GM18505 (cell line): ENCODE measurements around the gene PCYT2.
A peak's percentile ranks its signal among the peaks of the same experiment; 100 is the strongest.
"Not testable (repeated sequence)": the region's sequence is repeated elsewhere in the genome, so short reads cannot be mapped to it uniquely, and the experiment has no call there.

ENCODE experiments used
- ATAC-seq: cut with Tn5 transposase; IDR thresholded peaks from one replicate; pipeline ENCODE4 v1.9.1; 2021; ENCODE audit not compliant: unreplicated experiment
- POLR2A ChIP-seq: IDR thresholded peaks from 4 replicates; pipeline ENCODE4 v1.6.1; 2011; ENCODE audit warnings: borderline replicate concordance; ENCODE audit not compliant: insufficient read depth, insufficient read length; ENCODE audit errors: extremely low read depth

PCYT2 gene

GRCh38 chr17:81911277-81911961, at the start of gene PCYT2:
Gene PCYT2 (minus strand): TSS chr17:81911399. CDS start chr17:81911355, 44 bp downstream.
- ATAC-seq: peak; percentile 60
- peak; percentile 42 for TF ChIP-seq POLR2A

GRCh38 chr17:81960130-81960958, 49.1 kb upstream of the PCYT2 start:
- no peak for ATAC-seq
- no peak for TF ChIP-seq POLR2A

DNA sequence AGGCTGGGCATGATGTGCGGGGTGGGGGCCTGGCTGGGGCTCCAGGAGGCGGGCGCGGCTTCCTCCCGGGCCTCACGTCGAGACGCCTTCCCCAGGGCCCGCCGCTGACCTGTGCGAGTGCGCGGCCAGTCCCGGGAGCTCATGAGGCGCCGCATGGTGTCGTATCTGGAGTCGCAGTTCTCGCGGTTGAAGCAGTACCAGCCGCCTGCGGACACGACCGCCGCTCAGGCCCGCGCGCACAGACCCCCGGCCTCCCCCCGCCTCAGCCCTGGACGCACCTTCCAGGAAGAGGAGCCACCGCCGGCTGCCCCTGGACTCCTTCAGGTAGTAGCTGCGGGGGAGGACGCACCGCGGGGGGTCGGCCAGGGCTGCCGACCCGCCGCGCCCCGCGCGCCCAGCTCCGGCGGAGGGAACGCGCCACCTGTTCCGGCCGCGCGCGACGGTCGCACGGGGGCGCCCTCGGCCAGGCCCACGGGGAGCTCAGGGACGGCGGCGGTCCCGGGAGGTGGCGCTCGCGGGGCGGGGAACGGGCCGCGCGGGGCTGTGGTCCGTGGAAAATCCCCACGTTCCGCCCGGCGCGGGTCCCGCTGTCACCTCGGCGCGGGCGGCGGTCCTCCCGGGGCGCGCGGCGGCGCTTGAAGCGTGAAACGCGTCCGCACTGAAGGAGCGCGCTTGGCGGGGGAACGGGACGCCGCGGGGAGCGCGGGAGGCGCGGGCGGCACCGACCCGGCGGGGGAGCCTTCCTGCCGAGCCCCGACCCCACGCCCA, 48.3 kb upstream of the PCYT2 start:
- ATAC-seq: peak; percentile 53
- TF ChIP-seq POLR2A: no peak

GRCh38 chr17:81958633-81959342, 47.6 kb upstream of the PCYT2 start:
- no peak for TF ChIP-seq POLR2A
- ATAC-seq: no peak

DNA sequence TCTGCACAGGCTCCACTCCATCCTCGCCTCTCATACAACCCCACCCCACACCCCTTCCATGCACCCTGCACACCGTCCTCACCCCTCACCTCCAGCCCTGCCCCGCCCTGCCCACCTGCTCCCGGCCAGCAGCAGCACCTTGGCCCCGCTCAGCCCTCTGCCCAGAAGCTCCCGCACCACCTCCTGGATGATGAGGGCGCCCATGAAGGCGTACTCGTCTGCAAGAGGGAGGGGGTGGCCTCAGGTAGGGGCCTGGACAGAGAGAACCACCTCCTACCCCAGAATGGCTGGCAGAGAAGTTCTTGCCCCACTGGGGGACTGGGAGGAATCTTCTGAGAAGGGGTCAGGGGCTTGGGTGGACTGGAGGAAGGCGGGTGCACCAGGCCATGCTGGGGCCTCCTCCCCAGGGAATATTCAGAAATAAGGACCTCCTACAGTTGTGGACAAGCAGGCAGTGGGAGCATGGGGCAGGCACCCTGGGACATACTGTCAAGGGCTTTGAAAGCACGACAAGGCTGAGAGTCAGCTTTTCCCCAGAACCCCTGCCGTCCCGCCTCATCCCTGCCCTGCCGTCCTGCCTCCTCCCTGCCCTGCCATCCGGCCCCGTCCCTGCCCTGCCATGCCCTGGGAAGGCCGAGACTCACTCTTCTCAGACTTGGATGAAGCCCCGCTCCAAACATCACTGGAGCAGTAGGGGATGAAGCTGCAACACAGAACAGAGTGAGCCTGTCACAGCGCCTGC, 46.7 kb upstream of the PCYT2 start:
- no peak for ATAC-seq
- no peak for TF ChIP-seq POLR2A

- ATAC-seq: no peak
- no peak for TF ChIP-seq POLR2A
Measured at GRCh38 chr17:81956607-81957589, 45.7 kb upstream of the PCYT2 start.

DNA sequence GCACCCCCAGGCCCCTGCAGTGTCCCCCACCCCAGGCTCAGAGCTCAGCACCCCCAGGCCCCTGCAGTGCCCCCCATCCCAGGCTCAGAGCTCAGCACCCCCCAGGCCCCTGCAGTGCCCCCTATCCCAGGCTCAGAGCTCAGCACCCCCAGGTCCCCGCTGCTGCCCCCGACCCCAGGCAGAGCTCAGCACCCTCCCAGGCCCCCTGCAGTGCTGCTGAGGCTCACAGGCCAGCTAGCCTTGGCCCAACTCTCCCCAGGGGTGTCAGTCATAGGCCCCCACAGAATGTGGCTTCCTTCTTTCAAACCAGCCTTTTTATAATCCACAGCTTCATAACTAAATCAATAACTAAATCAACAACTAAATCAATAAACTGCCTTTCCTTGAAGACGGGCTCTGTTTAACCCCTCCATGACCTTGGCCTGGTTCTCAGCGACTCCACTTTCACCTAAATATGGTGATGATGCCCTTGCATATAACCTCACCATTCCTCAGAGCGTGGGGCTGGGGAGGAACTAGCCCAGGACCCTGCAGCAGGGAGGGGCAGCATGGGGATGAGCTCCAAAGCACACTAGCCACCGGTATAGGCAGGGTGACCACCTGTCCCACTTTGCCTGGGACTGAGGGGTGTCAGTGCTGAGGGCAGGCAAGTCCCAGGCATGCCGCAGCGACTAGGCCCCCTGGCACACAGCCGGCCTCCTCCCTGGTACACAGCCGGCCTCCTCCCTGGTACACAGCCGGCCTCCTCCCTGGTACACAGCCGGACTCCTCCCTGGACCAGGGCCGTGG, 44.8 kb upstream of the PCYT2 start:
- TF ChIP-seq POLR2A: no peak
- no peak for ATAC-seq

DNA sequence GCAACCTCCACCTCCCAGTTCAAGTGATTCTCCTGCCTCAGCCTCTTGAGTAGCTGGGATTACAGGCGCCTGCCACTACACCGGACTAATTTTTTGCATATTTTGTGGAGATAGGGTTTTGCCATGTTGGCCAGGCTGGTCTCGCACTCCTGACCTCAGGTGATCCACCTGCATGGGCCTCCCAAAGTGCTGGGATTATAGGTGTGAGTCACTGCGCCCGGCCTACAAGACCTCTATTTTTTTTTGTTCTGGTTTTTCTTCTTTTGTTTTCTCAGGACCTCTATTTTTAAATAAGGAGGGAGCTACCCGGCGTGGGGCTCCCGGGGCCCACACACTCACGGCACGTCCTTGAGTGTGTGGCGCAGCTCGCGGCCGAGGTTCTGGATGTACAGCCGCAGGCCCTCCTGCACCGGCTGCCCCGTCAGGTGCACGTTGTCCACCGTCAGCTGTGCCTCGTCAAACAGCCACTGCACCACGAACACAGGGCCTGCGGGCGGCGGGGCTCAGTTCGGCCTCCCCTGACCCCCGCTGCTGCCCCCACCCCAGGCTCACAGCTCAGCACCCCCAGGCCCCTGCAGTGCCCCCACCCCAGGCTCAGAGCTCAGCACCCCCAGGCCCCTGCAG, 44.0 kb upstream of the PCYT2 start:
- no peak for TF ChIP-seq POLR2A
- no peak for ATAC-seq

- TF ChIP-seq POLR2A: no peak
- no peak for ATAC-seq
Measured at GRCh38 chr17:81954131-81955057, 43.2 kb upstream of the PCYT2 start.

GRCh38 chr17:81953443-81953842, 42.2 kb upstream of the PCYT2 start:
- ATAC-seq: not testable (repeated sequence)

DNA sequence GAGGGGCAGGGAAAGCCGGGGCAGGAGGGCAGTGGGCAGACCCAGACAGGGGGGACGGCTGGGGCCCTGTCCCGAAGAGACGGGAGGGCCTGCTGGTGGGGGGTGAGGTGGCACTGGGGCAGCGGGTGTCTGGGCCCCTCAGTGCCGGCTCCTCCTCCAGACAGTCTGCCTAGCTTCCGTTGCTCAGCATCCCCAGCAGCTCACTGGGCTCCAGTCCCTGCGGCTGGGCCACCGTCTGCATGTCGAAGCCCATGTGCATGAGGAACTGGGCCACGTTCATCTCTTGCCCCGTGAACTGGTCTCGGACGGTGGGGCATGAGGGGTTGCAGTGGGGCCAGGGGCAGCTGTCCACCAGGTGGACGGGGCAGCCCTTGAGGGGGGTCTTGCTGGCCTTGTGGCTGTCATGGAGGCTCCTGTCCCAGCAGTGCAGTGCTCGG, 41.6 kb upstream of the PCYT2 start:
- TF ChIP-seq POLR2A: no peak
- ATAC-seq: no peak
